GM23338 (cell line): ENCODE data around the gene ARHGEF38. TPM values are rescaled to one million over a fixed set of nuclear protein-coding genes. Genes with fewer than 3 reads are reported as not detected.

ENCODE experiments used
- ATAC-seq: fragments of 200-7000 bp; cut with Tn5 transposase; 3 replicates; pipeline ENCODE4 v1.9.1; 2020
- DNase-seq: peaks from one replicate; pipeline ENCODE4 v3.0.0-alpha.2; 2015; ENCODE audit warnings: low spot score
- H2AFZ ChIP-seq: fragments of 200-600 bp; sonication (generic); 2 replicates; pipeline ENCODE4 v1.8.0; 2016; ENCODE audit warnings: antibody characterized with exemption, mild to moderate bottlenecking, moderate library complexity
- H3F3A ChIP-seq: fragments of 200-600 bp; sonication (generic); replicated peaks from 2 replicates; pipeline ENCODE4 v1.8.0; 2017; ENCODE audit warnings: antibody characterized with exemption, mixed run types, low read depth
- H3K27ac ChIP-seq: fragments of 200-600 bp; sonication (generic); 2 replicates; pipeline ENCODE4 v1.6.1; 2016; ENCODE audit warnings: low read depth
- H3K27me3 ChIP-seq: fragments of 200-600 bp; sonication (generic); 2 replicates; pipeline ENCODE4 v1.8.0; 2016; ENCODE audit warnings: mild to moderate bottlenecking, mixed run types, moderate library complexity; ENCODE audit not compliant: insufficient read depth
- H3K36me3 ChIP-seq: fragments of 200-600 bp; sonication (generic); 2 replicates; pipeline ENCODE4 v1.8.0; 2016; ENCODE audit warnings: mild to moderate bottlenecking; ENCODE audit not compliant: insufficient read depth
- H3K4me1 ChIP-seq: fragments of 200-600 bp; sonication (generic); 2 replicates; pipeline ENCODE4 v1.8.0; 2016; ENCODE audit warnings: mild to moderate bottlenecking, moderate library complexity; ENCODE audit not compliant: insufficient read depth
- H3K4me2 ChIP-seq: fragments of 200-600 bp; sonication (generic); 2 replicates; pipeline ENCODE4 v1.7.1; 2017; ENCODE audit warnings: mixed run types
- H3K4me3 ChIP-seq: fragments of 200-600 bp; sonication (generic); 2 replicates; pipeline ENCODE4 v1.6.1; 2016; ENCODE audit warnings: mixed run types
- H3K79me2 ChIP-seq: fragments of 200-600 bp; sonication (generic); replicated peaks from 2 replicates; pipeline ENCODE4 v1.8.0; 2017; ENCODE audit warnings: mild to moderate bottlenecking; ENCODE audit not compliant: insufficient read depth
- H3K9me2 ChIP-seq: fragments of 200-600 bp; sonication (generic); 2 replicates; pipeline ENCODE4 v1.8.0; 2017; ENCODE audit not compliant: insufficient read depth
- H4K20me1 ChIP-seq: fragments of 200-600 bp; sonication (generic); replicated peaks from 2 replicates; pipeline ENCODE4 v1.8.0; 2017; ENCODE audit warnings: mild to moderate bottlenecking; ENCODE audit not compliant: insufficient read depth
- H3K27ac Mint-ChIP-seq: 2 replicates; pipeline ENCODE4 v1.8.0; 2020; ENCODE audit warnings: inconsistent platforms, mild to moderate bottlenecking, moderate library complexity, mixed read lengths
- H3K27me3 Mint-ChIP-seq: 3 replicates; pipeline ENCODE4 v1.8.0; 2022; ENCODE audit warnings: low read depth, mild to moderate bottlenecking, moderate library complexity, mixed read lengths, inconsistent platforms; ENCODE audit not compliant: insufficient read depth, poor library complexity
- H3K36me3 Mint-ChIP-seq: 3 replicates; pipeline ENCODE4 v1.8.0; 2021; ENCODE audit warnings: low read depth, mild to moderate bottlenecking, inconsistent platforms, moderate library complexity, mixed read lengths
- H3K4me1 Mint-ChIP-seq: 3 replicates; pipeline ENCODE4 v1.8.0; 2020; ENCODE audit warnings: mild to moderate bottlenecking, inconsistent platforms, mixed read lengths
- H3K4me3 Mint-ChIP-seq: 3 replicates; pipeline ENCODE4 v1.8.0; 2021; ENCODE audit warnings: moderate library complexity, mild to moderate bottlenecking, inconsistent platforms, mixed read lengths
- H3K9me3 Mint-ChIP-seq: 3 replicates; pipeline ENCODE4 v1.8.0; 2020; ENCODE audit warnings: moderate library complexity, mild to moderate bottlenecking, inconsistent platforms, mixed read lengths
- CTCF ChIP-seq, 2 experiments: fragments of 200-600 bp in 1 of 2; sonication (generic) in 1 of 2; conservative IDR thresholded peaks; 2 replicates each; pipeline versions ENCODE4 v1.5.1 to v1.6.1; 2016 to 2017; ENCODE audit warnings: antibody characterized with exemption in 2 of 2, low read depth in 2 of 2, mild to moderate bottlenecking in 2 of 2, moderate library complexity in 1 of 2
- ETS1 ChIP-seq: IDR thresholded peaks from 2 replicates; pipeline ENCODE4 v1.6.1; 2016; ENCODE audit warnings: antibody characterized with exemption
- EZH2 ChIP-seq: fragments of 200-600 bp; sonication (generic); IDR thresholded peaks from one replicate; pipeline ENCODE4 v1.8.0; 2017; ENCODE audit warnings: antibody characterized with exemption, mild to moderate bottlenecking, low read depth; ENCODE audit not compliant: unreplicated experiment
- JUNB ChIP-seq: IDR thresholded peaks from one replicate; pipeline ENCODE4 v1.6.1; 2016; ENCODE audit warnings: antibody characterized with exemption; ENCODE audit not compliant: unreplicated experiment
- NANOG ChIP-seq: IDR thresholded peaks from 2 replicates; pipeline ENCODE4 v1.6.1; 2016; ENCODE audit warnings: antibody characterized with exemption, borderline replicate concordance
- POLR2AphosphoS5 ChIP-seq: IDR thresholded peaks from 2 replicates; pipeline ENCODE4 v1.6.1; 2016; ENCODE audit warnings: antibody characterized with exemption, low read depth
- REST ChIP-seq: IDR thresholded peaks from one replicate; pipeline ENCODE4 v1.6.1; 2018; ENCODE audit warnings: antibody characterized with exemption; ENCODE audit not compliant: unreplicated experiment
- STAT1 ChIP-seq: IDR thresholded peaks from one replicate; pipeline ENCODE4 v1.6.1; 2016; ENCODE audit warnings: antibody characterized with exemption; ENCODE audit not compliant: unreplicated experiment
- ZNF114 ChIP-seq: fragments of 250-450 bp; sonication (Bioruptor Pico); IDR thresholded peaks from 2 replicates; pipeline ENCODE4 v1.5.0; 2020; ENCODE audit warnings: mild to moderate bottlenecking, moderate library complexity
- ZNF331 ChIP-seq: fragments of 250-450 bp; sonication (Bioruptor Pico); IDR thresholded peaks from 2 replicates; pipeline ENCODE4 v1.5.0; 2020; ENCODE audit warnings: low read depth, mild to moderate bottlenecking, moderate library complexity
- polyA plus RNA-seq: library from polyadenylated mRNA; unstranded; fragments of >200 nt; fragmentation: Nextera tagmentation; extraction: Ambion mirVana; gene quantifications from 2 replicates; pipeline ENCODE4 v1.2.1, GENCODE V29; 2016
- total RNA-seq: library from RNA; depleted of rRNA; stranded (reverse); fragments of >200 nt; shearing (Covaris generic); gene quantifications from 2 replicates; pipeline ENCODE4 v1.2.3, GENCODE V29; 2014

The ARHGEF38 gene
- total and polyA plus RNA-seq, 2 experiments from 2014 or later, result 0.58 TPM; not detected in 1

GRCh38 chr4:105677709-105678108 is 125.3 kb downstream of the ARHGEF38 start (continued):
- TF ChIP-seq CTCF (conservative IDR thresholded peaks at IDR 0.05; ENCODE audit: low read depth in 2 of 2) (no peak), ZNF331 (CRISPR knock-in tag) (no peak), JUNB (no peak), NANOG (no peak), ETS1 (no peak), POLR2AphosphoS5 (no peak), ZNF114 (CRISPR knock-in tag) (no peak), STAT1 (no peak), EZH2 (no peak), REST (no peak)

GRCh38 chr4:105679186-105679585 is 126.8 kb downstream of the ARHGEF38 start:
- H3K27ac Mint-ChIP-seq, result no peak overlapping the region; the same call in 1 of the 2 replicates
- Histone ChIP-seq H3K79me2 (no peaks in the 10 kb centered on the region), H3K27ac (no peak overlapping the region), H3K4me3 (no peak overlapping the region), H3K4me2 (no peak overlapping the region), H3F3A (no peaks in the 10 kb centered on the region), H3K27me3 (no peaks in the 10 kb centered on the region), H4K20me1 (no peaks in the 10 kb centered on the region), H3K9me2 (no peaks in the 10 kb centered on the region), H3K36me3 (no peaks in the 10 kb centered on the region), H2AFZ (no peak overlapping the region), H3K4me1 (peaks cover 13% of the 10 kb centered on the region; the same call in 1 of the 2 replicates)
- ATAC-seq, result no peak
- no peak for DNase-seq
- H3K9me3 Mint-ChIP-seq, result no peaks in the 10 kb centered on the region
- peaks cover 4% of the 10 kb centered on the region; the same call in 1 of the 3 replicates for H3K36me3 Mint-ChIP-seq
- H3K4me1 Mint-ChIP-seq, result peaks cover 9% of the 10 kb centered on the region; the same call in 2 of the 3 replicates
- H3K4me3 Mint-ChIP-seq, result no peak overlapping the region
- H3K27me3 Mint-ChIP-seq, result no peaks in the 10 kb centered on the region
- no peak for TF ChIP-seq JUNB
- no peak for TF ChIP-seq CTCF (conservative IDR thresholded peaks at IDR 0.05; ENCODE audit: low read depth in 2 of 2)
- TF ChIP-seq EZH2, result no peak
